Neural cell (in vitro differentiated cells): ENCODE measurements around the gene ADH4.

Experiments
- CTCF ChIP-seq: fragments of 450-650 bp; IDR thresholded peaks from 2 replicates; pipeline ENCODE4 v1.5.1; 2014; ENCODE audit warnings: antibody characterized with exemption, mild to moderate bottlenecking, moderate library complexity; ENCODE audit not compliant: poor library complexity, severe bottlenecking
- EP300 ChIP-seq: fragments of 450-650 bp; conservative IDR thresholded peaks from 2 replicates; pipeline ENCODE4 v1.6.1; 2014; ENCODE audit warnings: antibody characterized with exemption, mild to moderate bottlenecking, moderate library complexity; ENCODE audit not compliant: poor library complexity, severe bottlenecking
- EZH2 ChIP-seq: fragments of 200-600, 300-800 bp; shearing (Covaris generic), sonication (generic); IDR thresholded peaks from 2 replicates; pipeline ENCODE4 v1.6.1; 2014; ENCODE audit warnings: antibody characterized with exemption, low read length, borderline replicate concordance, mild to moderate bottlenecking; ENCODE audit not compliant: insufficient read depth, poor library complexity, severe bottlenecking
- MXI1 ChIP-seq: fragments of 450-650 bp; conservative IDR thresholded peaks from 2 replicates; pipeline ENCODE4 v1.6.1; 2014; ENCODE audit warnings: antibody characterized with exemption, mild to moderate bottlenecking; ENCODE audit not compliant: poor library complexity, severe bottlenecking
- POLR2AphosphoS5 ChIP-seq: IDR thresholded peaks from 2 replicates; pipeline ENCODE4 v1.6.1; 2012
- RAD21 ChIP-seq: fragments of 450-650 bp; conservative IDR thresholded peaks from 2 replicates; pipeline ENCODE4 v1.6.1; 2014; ENCODE audit warnings: antibody characterized with exemption, mild to moderate bottlenecking, moderate library complexity
- REST ChIP-seq: IDR thresholded peaks from 2 replicates; pipeline ENCODE4 v1.6.1; 2012; ENCODE audit warnings: borderline replicate concordance
- TAF1 ChIP-seq: IDR thresholded peaks from 2 replicates; pipeline ENCODE4 v1.6.1; 2012; ENCODE audit warnings: low read depth

- no peak for TF ChIP-seq EP300
- TF ChIP-seq POLR2AphosphoS5, result no peak
- no peak for TF ChIP-seq TAF1
- TF ChIP-seq RAD21, result no peak
- TF ChIP-seq CTCF, result no peak
- no peak for TF ChIP-seq EZH2
- TF ChIP-seq MXI1, result no peak
- TF ChIP-seq REST, result no peak
Observed at GRCh38 chr4:99134586-99134985, 9.5 kb downstream of the ADH4 start.
